GM23338 (cell line): ENCODE measurements around the gene CDKAL1. TPM values are rescaled to one million over a fixed set of nuclear protein-coding genes. Genes with fewer than 3 reads are reported as not detected.

Experiments used
- ATAC-seq: fragments of 200-7000 bp; cut with Tn5 transposase; 3 replicates; pipeline ENCODE4 v1.9.1; 2020
- DNase-seq: peaks from one replicate; pipeline ENCODE4 v3.0.0-alpha.2; 2015; ENCODE audit warnings: low spot score
- H2AFZ ChIP-seq: fragments of 200-600 bp; sonication (generic); 2 replicates; pipeline ENCODE4 v1.8.0; 2016; ENCODE audit warnings: antibody characterized with exemption, mild to moderate bottlenecking, moderate library complexity
- H3F3A ChIP-seq: fragments of 200-600 bp; sonication (generic); replicated peaks from 2 replicates; pipeline ENCODE4 v1.8.0; 2017; ENCODE audit warnings: antibody characterized with exemption, mixed run types, low read depth
- H3K27ac ChIP-seq: fragments of 200-600 bp; sonication (generic); 2 replicates; pipeline ENCODE4 v1.6.1; 2016; ENCODE audit warnings: low read depth
- H3K27me3 ChIP-seq: fragments of 200-600 bp; sonication (generic); 2 replicates; pipeline ENCODE4 v1.8.0; 2016; ENCODE audit warnings: mild to moderate bottlenecking, mixed run types, moderate library complexity; ENCODE audit not compliant: insufficient read depth
- H3K36me3 ChIP-seq: fragments of 200-600 bp; sonication (generic); 2 replicates; pipeline ENCODE4 v1.8.0; 2016; ENCODE audit warnings: mild to moderate bottlenecking; ENCODE audit not compliant: insufficient read depth
- H3K4me1 ChIP-seq: fragments of 200-600 bp; sonication (generic); 2 replicates; pipeline ENCODE4 v1.8.0; 2016; ENCODE audit warnings: mild to moderate bottlenecking, moderate library complexity; ENCODE audit not compliant: insufficient read depth
- H3K4me2 ChIP-seq: fragments of 200-600 bp; sonication (generic); 2 replicates; pipeline ENCODE4 v1.7.1; 2017; ENCODE audit warnings: mixed run types
- H3K4me3 ChIP-seq: fragments of 200-600 bp; sonication (generic); 2 replicates; pipeline ENCODE4 v1.6.1; 2016; ENCODE audit warnings: mixed run types
- H3K79me2 ChIP-seq: fragments of 200-600 bp; sonication (generic); replicated peaks from 2 replicates; pipeline ENCODE4 v1.8.0; 2017; ENCODE audit warnings: mild to moderate bottlenecking; ENCODE audit not compliant: insufficient read depth
- H3K9me2 ChIP-seq: fragments of 200-600 bp; sonication (generic); 2 replicates; pipeline ENCODE4 v1.8.0; 2017; ENCODE audit not compliant: insufficient read depth
- H4K20me1 ChIP-seq: fragments of 200-600 bp; sonication (generic); replicated peaks from 2 replicates; pipeline ENCODE4 v1.8.0; 2017; ENCODE audit warnings: mild to moderate bottlenecking; ENCODE audit not compliant: insufficient read depth
- H3K27ac Mint-ChIP-seq: 2 replicates; pipeline ENCODE4 v1.8.0; 2020; ENCODE audit warnings: inconsistent platforms, mild to moderate bottlenecking, moderate library complexity, mixed read lengths
- H3K27me3 Mint-ChIP-seq: 3 replicates; pipeline ENCODE4 v1.8.0; 2022; ENCODE audit warnings: low read depth, mild to moderate bottlenecking, moderate library complexity, mixed read lengths, inconsistent platforms; ENCODE audit not compliant: insufficient read depth, poor library complexity
- H3K36me3 Mint-ChIP-seq: 3 replicates; pipeline ENCODE4 v1.8.0; 2021; ENCODE audit warnings: low read depth, mild to moderate bottlenecking, inconsistent platforms, moderate library complexity, mixed read lengths
- H3K4me1 Mint-ChIP-seq: 3 replicates; pipeline ENCODE4 v1.8.0; 2020; ENCODE audit warnings: mild to moderate bottlenecking, inconsistent platforms, mixed read lengths
- H3K4me3 Mint-ChIP-seq: 3 replicates; pipeline ENCODE4 v1.8.0; 2021; ENCODE audit warnings: moderate library complexity, mild to moderate bottlenecking, inconsistent platforms, mixed read lengths
- H3K9me3 Mint-ChIP-seq: 3 replicates; pipeline ENCODE4 v1.8.0; 2020; ENCODE audit warnings: moderate library complexity, mild to moderate bottlenecking, inconsistent platforms, mixed read lengths
- CREB1 ChIP-seq: fragments of 250-450 bp; sonication (Bioruptor Pico); IDR thresholded peaks from 2 replicates; pipeline ENCODE4 v1.5.0; 2020; ENCODE audit warnings: low read depth, mild to moderate bottlenecking, moderate library complexity
- CTCF ChIP-seq, 2 experiments: fragments of 200-600 bp in 1 of 2; sonication (generic) in 1 of 2; conservative IDR thresholded peaks; 2 replicates each; pipeline versions ENCODE4 v1.5.1 to v1.6.1; 2016 to 2017; ENCODE audit warnings: antibody characterized with exemption in 2 of 2, low read depth in 2 of 2, mild to moderate bottlenecking in 2 of 2, moderate library complexity in 1 of 2
- EZH2 ChIP-seq: fragments of 200-600 bp; sonication (generic); IDR thresholded peaks from one replicate; pipeline ENCODE4 v1.8.0; 2017; ENCODE audit warnings: antibody characterized with exemption, mild to moderate bottlenecking, low read depth; ENCODE audit not compliant: unreplicated experiment
- EZH2phosphoT487 ChIP-seq: fragments of 200-600 bp; sonication (generic); IDR thresholded peaks from one replicate; pipeline ENCODE4 v1.8.1; 2018; ENCODE audit warnings: antibody characterized with exemption; ENCODE audit not compliant: unreplicated experiment
- JUNB ChIP-seq: IDR thresholded peaks from one replicate; pipeline ENCODE4 v1.6.1; 2016; ENCODE audit warnings: antibody characterized with exemption; ENCODE audit not compliant: unreplicated experiment
- NANOG ChIP-seq: IDR thresholded peaks from 2 replicates; pipeline ENCODE4 v1.6.1; 2016; ENCODE audit warnings: antibody characterized with exemption, borderline replicate concordance
- REST ChIP-seq: IDR thresholded peaks from one replicate; pipeline ENCODE4 v1.6.1; 2018; ENCODE audit warnings: antibody characterized with exemption; ENCODE audit not compliant: unreplicated experiment
- STAT1 ChIP-seq: IDR thresholded peaks from one replicate; pipeline ENCODE4 v1.6.1; 2016; ENCODE audit warnings: antibody characterized with exemption; ENCODE audit not compliant: unreplicated experiment
- ZNF114 ChIP-seq: fragments of 250-450 bp; sonication (Bioruptor Pico); IDR thresholded peaks from 2 replicates; pipeline ENCODE4 v1.5.0; 2020; ENCODE audit warnings: mild to moderate bottlenecking, moderate library complexity
- ZNF331 ChIP-seq: fragments of 250-450 bp; sonication (Bioruptor Pico); IDR thresholded peaks from 2 replicates; pipeline ENCODE4 v1.5.0; 2020; ENCODE audit warnings: low read depth, mild to moderate bottlenecking, moderate library complexity
- polyA plus RNA-seq: library from polyadenylated mRNA; unstranded; fragments of >200 nt; fragmentation: Nextera tagmentation; extraction: Ambion mirVana; gene quantifications from 2 replicates; pipeline ENCODE4 v1.2.1, GENCODE V29; 2016
- total RNA-seq: library from RNA; depleted of rRNA; stranded (reverse); fragments of >200 nt; shearing (Covaris generic); gene quantifications from 2 replicates; pipeline ENCODE4 v1.2.3, GENCODE V29; 2014
- TF ChIP-seq, protein P1 (sequence below): IDR thresholded peaks from 2 replicates; pipeline ENCODE4 v1.6.1; 2016; ENCODE audit warnings: antibody characterized with exemption

Gene CDKAL1
- total and polyA plus RNA-seq, 2 experiments from 2014 or later = 17.8 to 35.0 TPM

DNA sequence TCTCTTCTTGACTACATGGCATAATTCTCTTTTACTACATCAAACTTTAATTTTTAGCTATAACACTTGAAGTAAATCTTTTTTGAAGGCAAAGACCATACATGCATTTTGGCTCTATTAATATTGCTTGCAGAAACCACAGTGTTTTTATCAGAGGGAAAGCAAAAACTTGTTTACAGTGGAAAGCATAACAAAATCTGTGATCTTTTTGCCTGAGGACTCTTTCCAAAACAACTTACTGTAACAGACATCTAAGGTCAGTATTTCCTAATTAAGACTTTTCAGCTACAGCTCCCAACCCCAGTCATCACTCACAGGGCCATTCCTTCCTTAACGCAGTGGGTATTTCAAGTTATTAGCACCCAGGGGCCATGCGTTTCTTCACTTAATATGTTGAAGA lies 274.7 kb downstream of the CDKAL1 start:
- no peaks in the 10 kb centered on the region for H3K27me3 ChIP-seq
- H3F3A ChIP-seq = no peaks in the 10 kb centered on the region
- H3K4me3 ChIP-seq = no peak overlapping the region
- DNase-seq (no peak), ATAC-seq (no peak)
- peaks cover 17% of the 10 kb centered on the region for H3K36me3 Mint-ChIP-seq
- no peak overlapping the region for H2AFZ ChIP-seq
- H3K27ac ChIP-seq = 0 out of 2 replicates have a peak overlapping the region, but pooled peaks have one; percentile 5
- H3K9me3 Mint-ChIP-seq = peaks cover 10% of the 10 kb centered on the region; the same call in 2 of the 3 replicates
- no peak overlapping the region for H3K4me3 Mint-ChIP-seq
- H3K79me2 ChIP-seq = no peaks in the 10 kb centered on the region
- H3K4me1 ChIP-seq = peaks cover 21% of the 10 kb centered on the region; the same call in 1 of the 2 replicates
- no peak overlapping the region for H3K4me2 ChIP-seq
- H3K9me2 ChIP-seq = no peaks in the 10 kb centered on the region
- H3K27ac Mint-ChIP-seq = peak overlapping the region; percentile 29; the same call in 1 of the 2 replicates
- H3K4me1 Mint-ChIP-seq = peaks cover 29% of the 10 kb centered on the region
- peaks cover 2% of the 10 kb centered on the region for H3K27me3 Mint-ChIP-seq
- H3K36me3 ChIP-seq = peaks cover 4% of the 10 kb centered on the region; the same call in 1 of the 2 replicates
- no peaks in the 10 kb centered on the region for H4K20me1 ChIP-seq
- TF ChIP-seq REST (no peak), EZH2phosphoT487 (no peak), STAT1 (no peak), ZNF331 (CRISPR knock-in tag) (no peak), NANOG (no peak), ZNF114 (no peak)
- TF ChIP-seq, protein P1, sequence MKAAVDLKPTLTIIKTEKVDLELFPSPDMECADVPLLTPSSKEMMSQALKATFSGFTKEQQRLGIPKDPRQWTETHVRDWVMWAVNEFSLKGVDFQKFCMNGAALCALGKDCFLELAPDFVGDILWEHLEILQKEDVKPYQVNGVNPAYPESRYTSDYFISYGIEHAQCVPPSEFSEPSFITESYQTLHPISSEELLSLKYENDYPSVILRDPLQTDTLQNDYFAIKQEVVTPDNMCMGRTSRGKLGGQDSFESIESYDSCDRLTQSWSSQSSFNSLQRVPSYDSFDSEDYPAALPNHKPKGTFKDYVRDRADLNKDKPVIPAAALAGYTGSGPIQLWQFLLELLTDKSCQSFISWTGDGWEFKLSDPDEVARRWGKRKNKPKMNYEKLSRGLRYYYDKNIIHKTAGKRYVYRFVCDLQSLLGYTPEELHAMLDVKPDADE = no peak

DNA sequence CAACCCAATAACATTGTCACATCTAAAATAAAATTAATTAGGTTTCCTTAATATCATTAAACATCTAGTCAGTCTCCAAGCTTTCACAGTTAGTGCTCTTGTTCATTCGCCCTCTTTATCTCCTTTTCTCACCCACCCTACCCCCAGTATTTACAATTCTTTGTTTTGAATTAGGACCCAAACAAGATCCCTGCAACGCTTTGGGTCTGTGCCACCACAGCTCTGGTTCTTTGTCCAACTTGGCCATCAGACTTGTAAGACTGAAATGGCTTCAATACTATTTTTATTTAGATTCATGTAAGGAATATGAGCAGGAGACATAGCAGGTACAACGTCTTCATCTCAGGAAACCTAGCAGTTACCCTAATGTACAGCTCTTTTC lies 276.5 kb downstream of the CDKAL1 start:
- H3K27ac ChIP-seq = peak overlapping the region; percentile 88
- H3K4me3 Mint-ChIP-seq = no peak overlapping the region
- peak; percentile 37 for ATAC-seq

More for the DNA sequence above, 276.5 kb downstream of the CDKAL1 start:
- DNase-seq = no peak
- peaks cover 10% of the 10 kb centered on the region; the same call in 2 of the 3 replicates for H3K9me3 Mint-ChIP-seq
- Histone ChIP-seq H3K27me3 (no peaks in the 10 kb centered on the region), H4K20me1 (no peaks in the 10 kb centered on the region), H2AFZ (no peak overlapping the region), H3K79me2 (no peaks in the 10 kb centered on the region), H3F3A (no peaks in the 10 kb centered on the region), H3K4me2 (peak overlapping the region; percentile 22), H3K4me3 (no peak overlapping the region), H3K36me3 (peaks cover 4% of the 10 kb centered on the region; the same call in 1 of the 2 replicates), H3K9me2 (no peaks in the 10 kb centered on the region), H3K4me1 (peaks cover 21% of the 10 kb centered on the region; the same call in 1 of the 2 replicates)
- peaks cover 18% of the 10 kb centered on the region for H3K36me3 Mint-ChIP-seq
- TF ChIP-seq ZNF331 (CRISPR knock-in tag) (no peak), EZH2 (no peak), CTCF (conservative IDR thresholded peaks at IDR 0.05; ENCODE audit: low read depth in 2 of 2) (no peak), CREB1 (no peak), JUNB (no peak)
- peaks cover 2% of the 10 kb centered on the region for H3K27me3 Mint-ChIP-seq
- peaks cover 32% of the 10 kb centered on the region for H3K4me1 Mint-ChIP-seq
- H3K27ac Mint-ChIP-seq = peak overlapping the region; percentile 93
